RWPE2 (cell line): ENCODE data around the gene GAB2.

Experiments
- ATAC-seq: fragments of 200-7000 bp; cut with Tn5 transposase; 3 replicates; pipeline ENCODE4 v1.9.1; 2021; ENCODE audit warnings: low read depth
- DNase-seq: peaks from one replicate; pipeline ENCODE4 v3.0.0-alpha.2; 2020; ENCODE audit warnings: low spot score
- H3K27ac ChIP-seq: fragments of 450-650 bp; 2 replicates; pipeline ENCODE4 v1.5.1; 2017; ENCODE audit warnings: mild to moderate bottlenecking; ENCODE audit not compliant: poor library complexity, severe bottlenecking
- H3K27me3 ChIP-seq: fragments of 250-450 bp; sonication (Bioruptor Pico); 2 replicates; pipeline ENCODE4 v1.5.1; 2021; ENCODE audit warnings: mild to moderate bottlenecking, moderate library complexity; ENCODE audit not compliant: insufficient read depth, poor library complexity, severe bottlenecking
- H3K36me3 ChIP-seq: fragments of 250-450 bp; sonication (Bioruptor Pico); 2 replicates; pipeline ENCODE4 v1.5.1; 2020; ENCODE audit warnings: low read depth, mild to moderate bottlenecking, moderate library complexity
- H3K4me1 ChIP-seq: fragments of 250-450 bp; sonication (Bioruptor Pico); 2 replicates; pipeline ENCODE4 v1.5.1; 2021; ENCODE audit warnings: mild to moderate bottlenecking, moderate library complexity; ENCODE audit not compliant: insufficient read depth, poor library complexity, severe bottlenecking
- H3K4me3 ChIP-seq: fragments of 250-450 bp; sonication (Bioruptor Pico); 2 replicates; pipeline ENCODE4 v1.5.1; 2021; ENCODE audit warnings: mild to moderate bottlenecking, moderate library complexity; ENCODE audit not compliant: severe bottlenecking
- H3K9me3 ChIP-seq: fragments of 250-450 bp; sonication (Bioruptor Pico); 2 replicates; pipeline ENCODE4 v1.5.1; 2021; ENCODE audit warnings: mild to moderate bottlenecking, moderate library complexity; ENCODE audit not compliant: severe bottlenecking
- CTCF ChIP-seq: fragments of 450-650 bp; IDR thresholded peaks from one replicate; pipeline ENCODE4 v1.5.1; 2017; ENCODE audit warnings: mild to moderate bottlenecking, moderate library complexity; ENCODE audit not compliant: poor library complexity, severe bottlenecking

The GAB2 gene

GRCh38 chr11:78265326-78265725 lies 152.3 kb downstream of the GAB2 start:
- ATAC-seq, result no peak
- Histone ChIP-seq H3K27me3 (no peaks in the 10 kb centered on the region), H3K4me1 (no peaks in the 10 kb centered on the region), H3K4me3 (no peak overlapping the region), H3K9me3 (no peaks in the 10 kb centered on the region), H3K36me3 (no peaks in the 10 kb centered on the region), H3K27ac (no peak overlapping the region)
- no peak for TF ChIP-seq CTCF
- DNase-seq, result no peak

- no peaks in the 10 kb centered on the region for H3K27me3 ChIP-seq
- no peaks in the 10 kb centered on the region for H3K4me1 ChIP-seq
- H3K27ac ChIP-seq, result no peak overlapping the region
- H3K9me3 ChIP-seq, result no peaks in the 10 kb centered on the region
- H3K36me3 ChIP-seq, result no peaks in the 10 kb centered on the region
- ATAC-seq (no peak), DNase-seq (no peak)
- no peak overlapping the region for H3K4me3 ChIP-seq
- TF ChIP-seq CTCF, result no peak
Observed at GRCh38 chr11:78262691-78263090, 154.9 kb downstream of the GAB2 start.

- Histone ChIP-seq H3K4me1 (no peaks in the 10 kb centered on the region), H3K27ac (no peak overlapping the region), H3K9me3 (no peaks in the 10 kb centered on the region), H3K4me3 (no peak overlapping the region), H3K36me3 (no peaks in the 10 kb centered on the region), H3K27me3 (no peaks in the 10 kb centered on the region)
- DNase-seq (no peak), ATAC-seq (no peak)
- no peak for TF ChIP-seq CTCF
Observed at GRCh38 chr11:78262238-78262637, 155.4 kb downstream of the GAB2 start.

GRCh38 chr11:78261828-78262227 lies 155.8 kb downstream of the GAB2 start:
- Histone ChIP-seq H3K9me3 (no peaks in the 10 kb centered on the region), H3K4me3 (no peak overlapping the region), H3K27ac (no peak overlapping the region), H3K27me3 (no peaks in the 10 kb centered on the region), H3K4me1 (no peaks in the 10 kb centered on the region), H3K36me3 (no peaks in the 10 kb centered on the region)
- TF ChIP-seq CTCF, result no peak
- DNase-seq (no peak), ATAC-seq (no peak)

GRCh38 chr11:78261367-78261766 lies 156.3 kb downstream of the GAB2 start:
- no peaks in the 10 kb centered on the region for H3K4me1 ChIP-seq
- H3K4me3 ChIP-seq, result no peak overlapping the region
- no peak for ATAC-seq

More at GRCh38 chr11:78261367-78261766, 156.3 kb downstream of the GAB2 start:
- Histone ChIP-seq H3K27ac (no peak overlapping the region), H3K27me3 (no peaks in the 10 kb centered on the region), H3K9me3 (no peaks in the 10 kb centered on the region), H3K36me3 (no peaks in the 10 kb centered on the region)
- TF ChIP-seq CTCF, result no peak
- DNase-seq, result no peak
